ENCODE measurements around the gene CIT. TPM values are rescaled to one million over a fixed set of nuclear protein-coding genes. Genes with fewer than 3 reads are reported as not detected.
A peak's percentile ranks its signal among the peaks of the same experiment; 100 is the strongest.

The CIT gene
- total and polyA plus RNA-seq, 2 donors (not counting 3 experiments of a cell fraction or from before 2014, with no cell fraction given): 13.3 to 61.8 TPM

GRCh38 chr12:119807380-119807779, 69.7 kb downstream of the CIT start:
- H3K9me3 ChIP-seq (replicated peaks; ENCODE audit: control insufficient read depth, insufficient read depth, low read length): no peaks in the 10 kb centered on the region
- dilution Hi-C loops (cut with MboI; ENCODE audit: extremely low pct_ligation_motif_present, low sequenced_read_pairs): no loop called here
- intact Hi-C loops (cut with micrococcal nuclease): no loop called here
- no TSS peak for BruUV-seq (replicated peaks)
- TF ChIP-seq MYC (IDR thresholded peaks at IDR 0.05; ENCODE audit: low read depth, low read length): no peak
- TF ChIP-seq, protein P1, sequence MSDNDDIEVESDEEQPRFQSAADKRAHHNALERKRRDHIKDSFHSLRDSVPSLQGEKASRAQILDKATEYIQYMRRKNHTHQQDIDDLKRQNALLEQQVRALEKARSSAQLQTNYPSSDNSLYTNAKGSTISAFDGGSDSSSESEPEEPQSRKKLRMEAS (IDR thresholded peaks at IDR 0.05; ENCODE audit: insufficient read depth, insufficient read length): no peak
- no peak for TF ChIP-seq EZH2 (IDR thresholded peaks at IDR 0.05; ENCODE audit: borderline replicate concordance, low read depth, low read length, severe bottlenecking)
- TF ChIP-seq POLR2A (IDR thresholded peaks at IDR 0.05; ENCODE audit: low read depth, low read length): no peak
- no peak for TF ChIP-seq JUN (IDR thresholded peaks at IDR 0.05; ENCODE audit: borderline replicate concordance, insufficient read depth, insufficient read length, low read depth)
- ChIA-PET POLR2A (no interaction called here), CTCF (interaction anchor here (1.7 kb wide), 1 partner anchor 27 kb away, joined by 7 read pairs; no protein-coding TSS in a partner anchor)
- no peaks in the 10 kb centered on the region for H3K27me3 ChIP-seq (ENCODE audit: control insufficient read depth in 2 of 2, insufficient read depth in 2 of 2, low read length in 2 of 2)
- no peak overlapping the region for H3K9ac ChIP-seq (replicated peaks; ENCODE audit: extremely low read depth, insufficient read depth, low read length)
- no peaks in the 10 kb centered on the region for H3K36me3 ChIP-seq (ENCODE audit: control insufficient read depth in 2 of 2, extremely low read depth in 1 of 2, insufficient read depth in 2 of 2, low read length in 2 of 2)
- DNase-seq (ENCODE audit: low read depth, low spot score): no peak
- H3K4me1 ChIP-seq (ENCODE audit: control insufficient read depth, extremely low read depth, insufficient read depth, low read length): no peaks in the 10 kb centered on the region
- H4K20me1 ChIP-seq (replicated peaks; ENCODE audit: control insufficient read depth, extremely low read depth, insufficient read depth, low read length): no peaks in the 10 kb centered on the region
- H3K4me2 ChIP-seq (ENCODE audit: insufficient read depth, low read length): no peak overlapping the region
- no peaks in the 10 kb centered on the region for H3K79me2 ChIP-seq (ENCODE audit: control insufficient read depth, insufficient read depth, low read length)
- no peak overlapping the region for H2AFZ ChIP-seq (ENCODE audit: low read depth, low read length)
- no peak overlapping the region for H3K27ac ChIP-seq (ENCODE audit: insufficient read depth, low read depth, low read length)
- no peak for FAIRE-seq
- no peaks in the 10 kb centered on the region for H3K9me1 ChIP-seq (replicated peaks; ENCODE audit: control insufficient read depth, extremely low read depth, insufficient read depth, low read length)
- no peak overlapping the region for H3K4me3 ChIP-seq (replicated peaks in 1 of 3; ENCODE audit: insufficient read depth in 1 of 3, low read depth in 1 of 3, low read length in 3 of 3)

DNA sequence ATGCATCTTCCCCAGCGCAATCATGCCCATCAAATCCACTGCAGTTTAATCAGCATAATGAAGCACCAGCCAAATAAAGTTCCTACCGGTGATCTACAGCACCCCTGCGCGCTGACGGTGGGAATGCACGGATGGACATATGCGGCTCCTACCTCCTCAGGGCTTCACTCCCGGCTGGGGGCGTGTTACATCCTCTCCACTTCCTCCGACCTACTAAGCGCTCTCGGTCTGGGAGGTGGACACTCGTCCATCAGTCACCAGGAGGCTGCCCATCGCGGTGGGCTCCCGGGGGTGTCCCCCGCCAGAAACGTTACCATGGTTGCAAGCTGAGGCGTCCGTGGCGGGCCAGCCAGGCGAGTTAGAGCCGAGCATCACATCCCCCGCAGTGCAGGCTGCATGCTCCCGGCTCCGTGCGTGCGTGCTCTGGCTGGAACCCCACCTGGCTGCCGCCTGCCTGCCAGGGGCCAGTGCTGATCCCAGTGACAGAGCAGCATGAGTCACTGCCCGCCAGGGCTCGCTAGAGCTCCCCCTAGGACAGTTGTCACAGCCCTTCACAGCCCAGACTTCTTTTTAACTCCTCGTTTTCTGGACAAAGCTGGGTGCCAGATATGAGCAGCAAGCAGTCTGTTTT, 73.0 kb downstream of the CIT start:
- no peaks in the 10 kb centered on the region for H3K9me1 ChIP-seq (replicated peaks; ENCODE audit: control insufficient read depth, extremely low read depth, insufficient read depth, low read length)
- dilution Hi-C loops (cut with MboI; ENCODE audit: extremely low pct_ligation_motif_present, low sequenced_read_pairs): no loop called here
- ChIA-PET CTCF (interaction anchor here (0.6 to 2.2 kb wide), 9 partner anchors 11 to 125 kb away, joined by 3 to 10 read pairs (median 3); no protein-coding TSS in a partner anchor), POLR2A (no interaction called here)
- no peaks in the 10 kb centered on the region for H3K9me3 ChIP-seq (replicated peaks; ENCODE audit: control insufficient read depth, insufficient read depth, low read length)
- no peak for TF ChIP-seq POLR2A (IDR thresholded peaks at IDR 0.05; ENCODE audit: low read depth, low read length)
- TF ChIP-seq POLR2AphosphoS5 (IDR thresholded peaks at IDR 0.05; ENCODE audit: insufficient read depth, low read depth, low read length): no peak
- TF ChIP-seq GATA2 (IDR thresholded peaks at IDR 0.05; ENCODE audit: insufficient read depth, insufficient read length, low read depth, low read length): no peak
- TF ChIP-seq, protein P1 (IDR thresholded peaks at IDR 0.05; ENCODE audit: insufficient read depth, insufficient read length): no peak
- TF ChIP-seq FOS (IDR thresholded peaks at IDR 0.05; ENCODE audit: borderline replicate concordance, insufficient read depth, low read length): peak; percentile 44
- TF ChIP-seq MYC (IDR thresholded peaks at IDR 0.05; ENCODE audit: low read depth, low read length): no peak
- TF ChIP-seq EZH2 (IDR thresholded peaks at IDR 0.05; ENCODE audit: borderline replicate concordance, low read depth, low read length, severe bottlenecking): no peak
- peak; percentile 47 to 65 for TF ChIP-seq CTCF (IDR thresholded peaks at IDR 0.05; ENCODE audit: extremely low read depth in 1 of 2, insufficient read depth in 1 of 2, low read depth in 1 of 2, low read length in 2 of 2)
- TF ChIP-seq JUN (IDR thresholded peaks at IDR 0.05; ENCODE audit: borderline replicate concordance, insufficient read depth, insufficient read length, low read depth): peak; percentile 16
- H2AFZ ChIP-seq (ENCODE audit: low read depth, low read length): peak overlapping the region; percentile 61
- H3K27ac ChIP-seq (ENCODE audit: insufficient read depth, low read depth, low read length): no peak overlapping the region
- H3K27me3 ChIP-seq (ENCODE audit: control insufficient read depth in 2 of 2, insufficient read depth in 2 of 2, low read length in 2 of 2): no peaks in the 10 kb centered on the region
- H3K4me3 ChIP-seq (replicated peaks in 1 of 3; ENCODE audit: insufficient read depth in 1 of 3, low read depth in 1 of 3, low read length in 3 of 3): no peak overlapping the region
- intact Hi-C loops (cut with micrococcal nuclease): loop anchor here (1.0 kb wide), 1 partner anchor 98 kb away; no protein-coding TSS in a partner anchor
- H3K36me3 ChIP-seq (ENCODE audit: control insufficient read depth in 2 of 2, extremely low read depth in 1 of 2, insufficient read depth in 2 of 2, low read length in 2 of 2): no peaks in the 10 kb centered on the region
- FAIRE-seq: peak; percentile 37
- H3K79me2 ChIP-seq (ENCODE audit: control insufficient read depth, insufficient read depth, low read length): no peaks in the 10 kb centered on the region
- peak overlapping the region; percentile 17 for H3K4me2 ChIP-seq (ENCODE audit: insufficient read depth, low read length)
- BruUV-seq (replicated peaks): no TSS peak
- no peak overlapping the region for H3K9ac ChIP-seq (replicated peaks; ENCODE audit: extremely low read depth, insufficient read depth, low read length)
- H4K20me1 ChIP-seq (replicated peaks; ENCODE audit: control insufficient read depth, extremely low read depth, insufficient read depth, low read length): no peaks in the 10 kb centered on the region
- peak; percentile 71 for DNase-seq (ENCODE audit: low read depth, low spot score)
- no peaks in the 10 kb centered on the region for H3K4me1 ChIP-seq (ENCODE audit: control insufficient read depth, extremely low read depth, insufficient read depth, low read length)
